ENCODE results near the gene SSTR4. TPM values are rescaled to one million over a fixed set of nuclear protein-coding genes. Genes with fewer than 3 reads are reported as not detected.

SSTR4 gene
- total RNA-seq, 1 experiment from 2014 or later, result not detected

GRCh38 chr20:23084282-23084844, 49.3 kb downstream of the SSTR4 start:
- POLR2A ChIA-PET, result no interaction called here
- DNase-seq (ENCODE audit: low spot score), result no peak
- TF ChIP-seq GTF2I (CRISPR knock-in tag; conservative IDR thresholded peaks at IDR 0.05) (no peak), MAX (CRISPR knock-in tag; IDR thresholded peaks at IDR 0.05) (no peak), E2F1 (CRISPR knock-in tag; IDR thresholded peaks at IDR 0.05) (no peak), ZNF121 (CRISPR knock-in tag; IDR thresholded peaks at IDR 0.05) (no peak), AR (CRISPR knock-in tag; IDR thresholded peaks at IDR 0.05) (no peak), ATF6 (CRISPR knock-in tag; IDR thresholded peaks at IDR 0.05) (no peak), ZNF423 (CRISPR knock-in tag; IDR thresholded peaks at IDR 0.05) (no peak), ZSCAN18 (CRISPR knock-in tag; IDR thresholded peaks at IDR 0.05) (no peak), ZNF512 (CRISPR knock-in tag; IDR thresholded peaks at IDR 0.05; ENCODE audit: borderline replicate concordance) (no peak), SOX15 (CRISPR knock-in tag; IDR thresholded peaks at IDR 0.05) (no peak), ZNF263 (CRISPR knock-in tag; IDR thresholded peaks at IDR 0.05; ENCODE audit: low read depth) (no peak), EMX1 (CRISPR knock-in tag; IDR thresholded peaks at IDR 0.05) (no peak), TCF7 (CRISPR knock-in tag; IDR thresholded peaks at IDR 0.05; ENCODE audit: low read depth) (no peak)
- Mint-ChIP-seq H3K4me3 (no peak overlapping the region), H3K4me1 (peaks cover 28% of the 10 kb centered on the region), H3K27ac (no peak overlapping the region), H3K27me3 (ENCODE audit: low read depth) (no peaks in the 10 kb centered on the region; the same call in 1 of the 2 replicates), H3K36me3 (no peaks in the 10 kb centered on the region), H3K9me3 (no peaks in the 10 kb centered on the region)
- CTCF ChIA-PET, result interaction anchor here (0.9 kb wide), 1 partner anchor 33 kb away, joined by 4 read pairs; no protein-coding TSS in a partner anchor
- ATAC-seq, result no peak

GRCh38 chr20:23084845-23085365, 49.8 kb downstream of the SSTR4 start:
- peaks cover 28% of the 10 kb centered on the region for H3K4me1 Mint-ChIP-seq

More at GRCh38 chr20:23084845-23085365, 49.8 kb downstream of the SSTR4 start:
- no peak overlapping the region for H3K27ac Mint-ChIP-seq
- ChIA-PET CTCF (interaction anchor here (1.4 to 1.5 kb wide), 2 partner anchors 10 to 34 kb away, joined by 3 to 6 read pairs; no protein-coding TSS in a partner anchor), POLR2A (no interaction called here)
- H3K36me3 Mint-ChIP-seq, result no peaks in the 10 kb centered on the region
- H3K9me3 Mint-ChIP-seq, result no peaks in the 10 kb centered on the region
- H3K4me3 Mint-ChIP-seq, result no peak overlapping the region
- TF ChIP-seq SOX15 (CRISPR knock-in tag; IDR thresholded peaks at IDR 0.05) (no peak), RORB (CRISPR knock-in tag; IDR thresholded peaks at IDR 0.05) (no peak), SMAD4 (CRISPR knock-in tag; IDR thresholded peaks at IDR 0.05) (no peak)
- H3K27me3 Mint-ChIP-seq (ENCODE audit: low read depth), result no peaks in the 10 kb centered on the region; the same call in 1 of the 2 replicates
- DNase-seq (ENCODE audit: low spot score), result no peak
- ATAC-seq, result no peak

Data from WTC11 (cell line).